Activated T-cell treated with anti-CD3 and anti-CD28 coated beads for 4 hours (primary cell): ENCODE measurements around the gene PRAMEF1.
"Not testable (repeated sequence)": the region's sequence is repeated elsewhere in the genome, so short reads cannot be mapped to it uniquely, and the experiment has no call there.

Source experiments
- DNase-seq: peaks from one replicate; pipeline ENCODE4 v3.0.0-alpha.2; 2020

Gene PRAMEF1, protein sequence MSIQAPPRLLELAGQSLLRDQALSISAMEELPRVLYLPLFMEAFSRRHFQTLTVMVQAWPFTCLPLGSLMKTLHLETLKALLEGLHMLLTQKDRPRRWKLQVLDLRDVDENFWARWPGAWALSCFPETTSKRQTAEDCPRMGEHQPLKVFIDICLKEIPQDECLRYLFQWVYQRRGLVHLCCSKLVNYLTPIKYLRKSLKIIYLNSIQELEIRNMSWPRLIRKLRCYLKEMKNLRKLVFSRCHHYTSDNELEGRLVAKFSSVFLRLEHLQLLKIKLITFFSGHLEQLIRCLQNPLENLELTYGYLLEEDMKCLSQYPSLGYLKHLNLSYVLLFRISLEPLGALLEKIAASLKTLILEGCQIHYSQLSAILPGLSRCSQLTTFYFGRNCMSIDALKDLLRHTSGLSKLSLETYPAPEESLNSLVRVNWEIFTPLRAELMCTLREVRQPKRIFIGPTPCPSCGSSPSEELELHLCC

DNA sequence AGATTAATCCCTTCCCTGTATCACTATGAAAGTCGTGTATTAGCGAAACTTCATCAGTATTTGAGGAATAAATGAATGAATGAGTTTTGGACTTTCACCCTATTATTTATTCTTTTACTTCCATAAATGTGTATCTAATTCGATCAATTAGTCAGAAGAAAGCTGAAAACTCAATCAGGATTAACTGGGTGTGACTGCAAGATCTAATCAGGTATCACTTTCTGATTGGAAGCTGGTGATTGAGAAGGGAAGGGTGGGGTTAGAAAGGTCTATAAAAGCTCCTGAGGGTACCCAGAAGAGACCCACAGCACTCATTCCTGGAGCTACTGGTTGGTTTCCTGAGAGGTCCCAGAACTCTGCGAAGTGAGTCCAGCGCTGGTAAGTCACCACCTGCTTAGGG lies at the start of gene PRAMEF1:
PRAMEF1 (plus strand) TSS at position 301 of the 400 bp plus-strand sequence. CDS start 1,831 bp downstream, outside the sequence.
- not testable (repeated sequence) for DNase-seq

DNA sequence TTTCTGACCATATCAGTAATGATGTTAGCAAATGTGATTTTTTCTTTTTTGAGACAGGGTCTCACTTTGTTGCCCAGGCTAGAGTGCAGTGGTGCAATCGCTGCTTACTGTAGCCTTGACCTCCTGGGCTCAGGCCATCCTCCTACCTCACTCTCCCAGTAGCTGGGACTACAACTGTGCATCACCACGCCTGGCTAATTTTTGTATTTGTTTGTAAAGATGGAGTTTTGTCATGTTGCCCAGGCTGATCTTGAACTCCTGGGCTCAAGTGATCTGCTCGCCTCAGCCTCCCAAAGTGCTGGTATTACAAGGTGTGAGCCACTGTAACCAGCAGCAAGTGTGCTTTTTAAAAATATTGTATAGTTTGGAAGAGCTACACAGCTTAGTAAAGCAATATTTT lies 49.3 kb upstream of the PRAMEF1 start:
- DNase-seq: no peak

DNA sequence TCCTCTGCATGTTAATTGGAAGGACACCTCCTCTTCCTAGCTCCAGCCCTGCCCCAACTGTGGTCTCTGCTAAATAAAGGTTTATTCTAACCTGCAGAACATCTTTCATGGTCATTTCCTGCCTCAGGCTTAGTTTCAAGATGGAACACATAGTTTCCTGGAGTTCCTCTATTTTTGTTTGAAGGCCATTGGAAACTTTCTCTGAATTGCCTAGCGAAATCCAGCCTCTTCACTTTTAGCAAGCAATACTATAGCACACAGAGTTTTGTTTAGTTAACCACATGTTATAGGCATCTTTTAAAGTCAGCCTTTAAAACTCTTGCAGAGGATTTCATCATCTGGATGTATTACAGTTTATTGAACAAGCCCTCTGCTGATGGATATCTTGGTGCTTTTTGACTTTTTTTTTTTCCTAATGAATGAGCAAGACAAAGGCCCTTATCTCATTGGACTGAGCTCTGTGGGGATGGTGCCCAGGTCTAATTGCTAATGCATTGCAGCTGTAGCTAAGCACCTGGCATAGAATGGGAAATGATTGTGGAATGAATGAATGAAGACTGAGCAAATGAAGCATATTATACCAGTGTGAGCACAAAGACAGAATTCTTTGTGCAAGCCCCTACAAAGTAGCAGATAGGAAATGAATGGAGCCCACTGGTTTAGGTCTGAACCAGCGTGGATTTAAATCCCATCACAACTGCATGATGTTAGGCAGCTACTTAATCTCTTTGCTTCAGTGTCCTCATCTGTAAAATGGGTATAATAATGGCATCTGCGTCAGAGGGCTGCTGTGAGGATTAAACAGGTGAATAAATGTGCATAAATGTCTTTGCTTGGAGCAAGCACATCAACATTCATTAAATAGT lies 45.8 kb upstream of the PRAMEF1 start:
- no peak for DNase-seq

DNA sequence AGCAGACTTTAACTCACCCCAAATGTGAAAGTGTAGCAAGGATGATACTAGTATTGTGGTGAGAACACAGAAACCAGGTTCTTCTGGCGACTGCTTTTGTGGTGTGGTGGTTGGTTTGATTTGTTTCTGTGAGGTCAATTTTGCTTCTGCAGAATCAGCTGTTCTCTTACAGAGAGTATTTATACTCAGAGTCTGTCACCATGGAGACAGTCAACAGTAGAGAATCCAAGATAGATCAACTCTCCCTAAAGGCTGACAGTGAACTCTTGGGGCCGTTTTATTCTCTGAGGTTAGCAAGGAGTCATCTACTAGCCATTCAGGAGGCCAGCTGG lies 45.2 kb upstream of the PRAMEF1 start, which contains the start of gene CFAP107:
CFAP107 (plus strand) TSS at position 209 of the 332 bp plus-strand sequence. CDS start 231 bp downstream, outside the sequence.
- DNase-seq: no peak

DNA sequence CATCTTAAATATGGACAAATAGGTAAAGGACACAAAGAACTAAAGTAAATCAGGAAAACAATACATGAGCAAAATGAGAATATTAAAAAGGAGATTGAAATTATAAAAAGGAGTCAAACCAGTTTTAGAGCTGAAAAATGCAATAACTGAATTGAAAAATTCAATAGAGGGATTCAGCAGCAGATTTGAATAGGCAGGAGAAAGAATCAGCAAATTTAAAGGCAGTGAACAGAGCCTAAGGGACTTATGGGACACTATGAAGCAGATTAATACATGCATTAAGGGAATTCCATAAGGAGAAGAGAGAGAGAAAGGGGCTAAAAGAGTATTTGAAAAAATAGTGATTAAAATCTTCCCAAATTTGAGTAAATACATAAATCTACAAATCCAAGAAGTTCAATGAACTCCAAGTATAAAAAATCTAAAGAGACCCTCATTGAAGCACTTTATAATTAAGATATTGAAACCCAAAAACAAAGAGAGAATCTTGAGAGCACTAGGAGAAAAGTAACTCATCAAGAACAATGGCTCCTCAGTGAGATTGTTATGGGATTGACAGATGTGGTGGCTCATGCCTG lies 42.3 kb upstream of the PRAMEF1 start:
- DNase-seq: no peak

DNA sequence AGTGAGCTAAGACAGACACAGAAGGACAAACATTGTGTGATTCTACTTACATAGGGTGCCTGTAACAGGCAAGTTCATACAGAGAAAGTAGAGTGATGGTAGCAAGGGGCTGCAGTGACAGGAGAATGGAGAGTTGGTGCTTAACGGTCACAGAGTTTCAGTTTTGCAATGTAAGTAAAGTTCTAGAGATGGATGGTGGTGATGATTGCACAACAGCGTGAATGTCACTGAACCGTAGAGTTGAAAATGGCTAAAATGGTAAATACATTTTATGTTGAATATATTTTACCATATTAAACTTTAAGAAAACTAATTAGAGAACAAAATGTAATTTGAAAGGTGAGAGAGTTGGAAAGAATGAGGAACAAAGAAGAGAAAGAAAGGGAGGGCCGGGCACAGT lies 36.5 kb upstream of the PRAMEF1 start:
- DNase-seq: no peak

DNA sequence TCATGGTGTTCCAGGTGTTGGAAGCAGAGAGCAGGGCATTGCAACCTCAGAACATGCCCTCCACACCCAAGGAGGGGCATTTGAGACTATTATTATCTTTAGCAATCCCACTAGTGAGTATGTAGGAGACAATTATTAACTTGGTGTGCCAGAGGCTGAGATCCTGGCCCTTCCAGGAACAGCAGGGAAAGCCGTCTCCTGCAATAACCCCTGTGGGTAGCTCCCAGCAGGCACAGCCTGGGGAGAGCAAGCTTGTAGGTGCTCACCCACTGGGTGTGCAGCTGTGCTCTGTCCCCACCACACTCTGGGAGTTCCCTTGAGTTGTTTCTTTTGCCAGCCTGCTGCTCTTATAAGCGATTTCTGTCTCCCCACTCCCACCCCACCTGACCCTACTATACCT lies 34.9 kb upstream of the PRAMEF1 start:
- no peak for DNase-seq

DNA sequence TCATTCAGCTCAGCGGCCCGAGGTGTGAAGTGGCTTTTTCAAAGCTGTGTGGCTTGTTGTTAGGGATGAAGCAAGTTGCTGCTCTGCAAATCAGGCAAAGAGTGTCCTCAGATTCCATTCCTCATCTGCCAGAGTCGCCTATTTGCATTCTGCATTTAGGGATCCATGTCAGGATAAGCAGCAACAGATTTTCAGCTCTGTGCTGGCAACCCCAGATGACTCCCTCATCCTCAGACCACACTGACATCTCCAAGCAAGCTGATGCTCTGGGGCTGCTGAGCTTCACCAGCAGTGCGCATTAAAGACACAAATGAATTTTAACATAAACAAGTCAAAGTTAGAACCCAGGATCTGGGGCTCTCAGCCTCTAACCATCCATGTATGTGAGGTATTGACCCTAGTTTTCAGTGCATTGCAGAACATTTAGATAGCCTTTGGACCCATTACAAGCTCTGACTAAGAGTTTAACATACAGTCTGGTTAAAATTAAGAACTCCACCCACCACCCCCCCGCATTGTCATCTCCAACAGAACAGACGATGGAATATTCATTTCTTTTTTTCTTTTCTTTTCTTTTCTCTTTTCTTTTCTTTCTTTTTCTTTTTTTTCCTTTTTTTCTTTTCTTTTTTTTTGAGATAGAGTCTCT lies 34.3 kb upstream of the PRAMEF1 start:
- DNase-seq: no peak

DNA sequence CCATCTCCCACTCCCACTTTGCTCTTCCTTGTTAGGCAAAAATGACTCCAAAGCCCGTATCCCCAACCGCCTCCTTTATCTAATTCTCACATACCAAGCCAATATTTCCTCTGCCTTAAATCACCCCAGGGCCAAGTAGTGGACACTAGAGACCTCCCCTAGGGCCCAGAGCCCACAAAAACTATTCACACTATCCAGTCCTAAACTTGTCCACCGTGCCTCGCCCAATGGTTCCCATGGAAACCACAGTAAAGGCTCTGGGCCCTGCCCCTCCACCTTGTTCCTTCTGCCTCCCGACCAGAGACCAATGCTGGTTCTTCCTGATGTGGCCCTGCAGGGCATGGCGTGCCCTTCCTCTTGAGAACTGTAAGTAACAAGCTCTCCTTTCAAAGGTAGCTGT lies 33.4 kb upstream of the PRAMEF1 start:
- DNase-seq: no peak

DNA sequence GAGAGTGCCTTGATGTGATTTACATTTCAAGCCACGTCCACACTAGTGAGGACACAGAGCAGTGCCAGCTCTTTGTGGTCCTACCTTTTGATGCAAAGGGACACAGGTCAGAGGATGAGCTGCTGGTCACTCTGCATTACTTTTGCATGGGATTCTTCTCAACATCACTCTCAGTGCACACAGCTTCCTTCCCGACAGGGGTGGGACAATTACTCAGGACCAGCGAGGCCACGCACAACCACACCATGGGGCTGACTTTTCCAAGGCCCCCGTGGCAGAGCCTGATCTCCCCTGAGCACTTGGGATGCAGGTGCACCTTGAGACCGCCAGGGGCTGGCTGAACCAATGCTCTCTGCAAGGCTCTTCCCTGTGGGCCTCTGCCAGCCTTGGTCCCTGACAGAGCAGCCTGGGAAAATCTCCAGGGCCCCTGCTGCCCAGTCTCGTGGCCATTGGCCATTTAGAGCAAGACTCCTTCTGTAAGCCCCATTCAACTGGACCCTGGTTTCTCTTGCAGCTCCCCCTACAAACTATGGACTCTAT lies 30.9 kb upstream of the PRAMEF1 start:
- DNase-seq: no peak

DNA sequence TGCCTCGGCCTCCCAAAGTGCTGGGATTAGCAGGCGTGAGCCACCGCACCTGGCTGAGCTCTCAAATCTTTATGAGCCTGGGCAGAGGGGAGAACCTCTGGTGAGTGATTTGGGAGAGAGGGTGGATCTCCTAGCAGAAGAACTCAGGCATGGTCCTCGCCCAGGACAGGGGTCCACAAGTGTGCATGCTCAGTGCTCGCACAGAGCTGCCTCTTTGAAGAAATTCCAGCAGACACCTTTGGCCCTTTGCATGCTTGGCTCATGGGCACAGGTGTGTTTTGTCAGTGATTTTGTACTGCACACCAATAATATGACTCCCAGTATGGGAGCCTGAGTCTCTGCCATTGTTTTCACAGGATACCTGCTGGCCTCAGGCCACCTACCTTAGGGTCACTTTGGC lies 29.4 kb upstream of the PRAMEF1 start:
- no peak for DNase-seq

DNA sequence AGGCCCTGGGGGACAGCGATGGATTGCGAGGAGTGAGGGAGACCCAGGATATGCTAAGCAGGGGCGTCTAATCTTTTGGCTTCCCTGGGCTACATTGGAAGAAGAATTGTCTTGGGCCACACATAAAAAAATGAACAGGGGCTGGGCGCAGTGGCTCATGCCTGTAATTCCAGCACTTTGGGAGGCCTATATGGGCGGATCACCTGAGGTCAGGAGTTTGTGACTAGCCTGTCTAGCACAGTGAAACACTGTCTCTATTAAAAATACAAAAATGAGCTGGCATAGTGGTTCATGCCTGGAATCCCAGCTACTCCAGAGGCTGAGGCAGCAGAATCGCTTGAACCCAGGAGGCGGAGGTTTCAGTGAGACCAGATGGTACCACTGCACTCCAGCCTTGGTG lies 28.4 kb upstream of the PRAMEF1 start:
- DNase-seq: no peak

DNA sequence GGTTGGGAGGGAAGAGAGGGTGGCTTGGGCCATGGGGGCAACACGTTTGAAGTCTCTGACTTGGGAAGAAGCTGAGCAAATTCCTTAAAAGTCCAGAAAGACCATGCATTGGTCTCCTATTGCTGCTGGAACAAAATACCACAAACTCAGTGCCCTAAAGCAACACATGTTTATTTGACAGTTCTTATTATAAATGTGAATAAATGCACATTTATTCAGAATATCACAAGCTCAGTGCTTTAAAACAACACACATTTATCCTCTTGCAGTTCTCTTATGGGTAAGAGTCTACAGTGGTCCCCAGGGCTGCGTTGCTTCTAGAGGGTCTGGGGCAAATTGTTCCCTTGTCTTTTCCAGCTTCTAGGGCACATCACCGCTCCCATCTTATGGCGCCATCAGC lies 27.7 kb upstream of the PRAMEF1 start:
- DNase-seq: no peak

DNA sequence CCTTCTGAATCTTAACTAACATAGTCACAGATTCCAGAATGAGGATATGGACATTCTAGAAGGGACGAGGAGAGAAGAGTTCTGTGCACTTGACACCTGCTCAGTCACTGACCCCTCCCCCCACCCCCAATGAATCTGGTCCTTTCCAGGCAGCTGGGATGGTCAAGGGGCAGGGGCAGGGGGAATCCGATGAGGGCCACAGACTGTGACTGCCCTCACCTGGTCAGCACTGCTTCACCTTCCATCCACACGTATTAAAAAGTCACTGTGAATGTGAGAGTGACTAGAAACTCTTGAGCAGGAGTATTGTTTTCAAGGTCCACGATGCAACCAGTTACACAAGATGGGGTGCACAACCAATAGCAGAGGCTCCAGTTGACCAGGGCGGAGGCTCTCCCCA lies 27.2 kb upstream of the PRAMEF1 start:
- DNase-seq: no peak

DNA sequence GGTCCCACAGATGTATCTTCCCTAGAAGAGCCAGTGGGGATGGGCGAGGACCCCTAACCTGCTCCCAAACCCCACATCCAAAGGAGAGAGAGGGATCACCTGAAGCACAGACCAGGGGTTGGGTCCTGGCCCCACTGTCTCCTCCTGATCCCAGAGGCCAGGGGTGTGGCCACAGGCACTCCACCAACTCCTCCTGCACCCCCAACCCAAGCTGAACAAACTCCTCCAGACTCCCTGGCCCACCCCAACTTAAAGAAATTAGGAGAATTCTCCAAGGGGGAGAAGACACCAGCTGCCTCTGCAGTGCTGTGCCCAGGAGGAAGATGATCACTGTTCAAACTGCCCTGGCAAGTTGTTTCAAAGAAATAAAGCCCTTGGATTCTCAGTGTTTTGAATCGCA lies 22.2 kb upstream of the PRAMEF1 start:
- DNase-seq: no peak

DNA sequence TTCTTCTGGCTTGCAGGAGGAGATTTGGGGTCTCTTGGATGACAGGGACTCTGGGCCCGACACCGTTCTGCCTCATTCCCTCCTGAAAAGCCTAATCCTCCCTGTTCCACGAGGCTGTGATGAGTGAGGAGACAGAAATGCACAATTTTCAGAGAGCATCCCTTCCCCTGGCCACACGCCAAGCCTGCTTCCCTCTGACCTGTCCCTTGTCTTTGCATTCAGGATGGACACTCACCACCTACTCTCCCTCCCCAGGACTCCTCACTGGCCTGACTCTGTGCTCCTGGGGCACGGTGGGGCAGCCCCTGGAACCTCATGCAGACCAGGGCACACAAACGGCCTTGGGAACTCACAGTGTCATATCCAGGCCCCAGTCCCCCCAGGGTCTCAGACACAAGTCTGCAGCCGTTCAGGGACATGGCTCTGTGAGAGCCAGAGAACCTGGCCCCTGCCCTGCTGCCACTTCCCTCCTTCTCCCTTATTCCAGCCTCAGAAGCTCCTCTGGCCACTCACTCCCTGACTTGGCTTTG lies 21.2 kb upstream of the PRAMEF1 start:
- DNase-seq: no peak

DNA sequence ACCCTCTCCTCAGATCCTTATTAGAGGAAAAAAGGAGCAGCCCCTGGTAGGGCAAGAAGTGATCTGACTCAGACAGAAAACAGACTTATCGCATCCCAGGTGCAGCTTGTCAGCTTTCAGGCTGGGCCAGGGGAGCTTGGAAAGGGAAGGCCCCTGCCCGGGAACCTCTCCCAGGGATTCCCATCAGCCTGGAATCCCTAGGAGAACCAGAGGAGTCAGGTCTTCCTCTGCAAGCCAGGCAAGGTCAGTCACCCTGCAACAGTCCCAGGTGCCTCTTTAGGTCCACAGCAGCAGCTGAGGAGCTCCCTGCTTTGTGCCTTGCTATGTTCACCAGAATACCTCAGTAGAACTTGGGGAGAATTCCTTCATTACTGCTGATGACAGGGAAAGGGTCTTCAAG lies 20.6 kb upstream of the PRAMEF1 start:
- no peak for DNase-seq

DNA sequence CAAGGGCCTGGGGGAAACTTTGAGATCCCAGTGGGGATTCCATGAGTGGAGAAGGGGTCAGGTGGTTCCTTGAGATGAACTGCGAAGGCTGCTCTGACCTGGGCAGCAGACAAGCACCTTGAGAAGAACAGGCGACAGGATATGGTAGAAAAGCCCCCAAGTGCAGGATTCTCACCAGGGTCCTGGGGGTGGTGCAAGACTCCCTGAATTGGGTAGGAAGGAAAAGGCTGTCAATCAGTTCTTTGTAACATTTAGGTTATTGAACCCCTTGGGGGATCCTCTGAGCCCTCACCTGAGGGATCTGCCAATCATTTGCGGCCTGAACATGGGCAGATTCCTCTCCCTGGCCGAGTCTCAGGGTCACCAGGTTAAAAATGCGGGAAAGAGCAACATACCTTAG lies 20.0 kb upstream of the PRAMEF1 start:
- no peak for DNase-seq

DNA sequence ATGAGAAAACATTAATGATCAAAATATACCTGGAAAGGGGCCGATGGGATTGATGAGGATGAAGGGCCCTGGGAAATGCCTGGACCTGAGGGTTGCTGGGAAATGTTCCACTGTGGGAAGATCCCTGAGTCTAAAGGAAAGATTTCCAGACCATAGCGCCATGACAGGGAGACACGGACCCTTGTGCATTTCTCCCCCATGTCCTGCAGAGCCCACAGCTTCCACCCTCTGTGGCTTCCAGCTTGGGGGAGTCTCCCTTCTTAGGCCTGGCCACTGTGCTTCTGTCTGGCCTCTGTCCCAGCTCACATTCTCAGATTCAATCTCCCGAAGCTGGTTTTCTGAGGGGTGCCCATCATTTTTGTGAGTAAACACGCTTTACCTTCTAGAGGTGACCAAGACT lies 18.7 kb upstream of the PRAMEF1 start:
- DNase-seq: no peak

DNA sequence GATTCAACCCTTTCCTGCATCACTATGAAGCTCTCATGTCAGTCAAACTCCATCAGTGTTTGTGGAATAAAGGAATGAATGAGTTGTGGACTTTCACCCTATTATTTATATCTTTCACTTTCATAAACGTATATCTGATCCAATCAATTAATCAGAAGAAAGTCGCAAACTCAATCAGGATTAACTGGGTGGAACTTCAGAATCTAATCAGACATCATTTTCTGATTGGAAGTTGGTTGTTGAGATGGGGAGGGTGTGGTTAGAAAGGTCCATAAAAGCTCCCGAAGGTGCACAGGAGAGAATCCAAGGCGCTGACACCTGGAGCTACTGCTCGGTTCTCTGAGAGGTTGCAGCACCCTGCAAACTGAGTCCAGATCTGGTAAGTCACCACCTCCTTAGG lies 17.8 kb upstream of the PRAMEF1 start, which contains the start of gene PRAMEF12:
PRAMEF12 (plus strand) TSS at position 301 of the 400 bp plus-strand sequence. CDS start 1,130 bp downstream, outside the sequence.
- no peak for DNase-seq

DNA sequence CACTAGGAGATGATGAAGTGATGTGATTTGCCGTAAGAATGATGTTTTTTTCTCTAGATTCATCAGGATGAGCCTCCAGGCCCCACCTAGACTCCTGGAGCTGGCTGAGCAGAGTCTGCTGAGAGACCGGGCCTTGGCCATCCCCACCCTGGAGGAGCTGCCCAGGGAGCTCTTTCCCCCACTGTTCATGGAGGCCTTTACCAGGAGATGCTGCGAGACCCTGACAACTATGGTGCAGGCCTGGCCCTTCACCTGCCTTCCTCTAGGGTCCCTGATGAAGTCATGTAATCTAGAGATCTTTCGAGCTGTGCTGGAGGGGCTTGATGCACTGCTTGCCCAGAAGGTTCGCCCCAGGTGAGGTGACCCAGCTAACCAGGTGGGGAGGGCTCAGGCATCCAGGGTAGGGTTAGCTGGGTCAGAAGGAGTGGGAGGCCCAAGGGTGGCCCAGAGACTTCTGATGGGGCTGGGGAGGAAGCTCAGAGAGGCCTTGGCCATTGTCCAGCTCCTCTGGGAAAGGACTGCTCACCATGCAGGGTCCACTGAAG lies 16.3 kb upstream of the PRAMEF1 start:
- DNase-seq: no peak

DNA sequence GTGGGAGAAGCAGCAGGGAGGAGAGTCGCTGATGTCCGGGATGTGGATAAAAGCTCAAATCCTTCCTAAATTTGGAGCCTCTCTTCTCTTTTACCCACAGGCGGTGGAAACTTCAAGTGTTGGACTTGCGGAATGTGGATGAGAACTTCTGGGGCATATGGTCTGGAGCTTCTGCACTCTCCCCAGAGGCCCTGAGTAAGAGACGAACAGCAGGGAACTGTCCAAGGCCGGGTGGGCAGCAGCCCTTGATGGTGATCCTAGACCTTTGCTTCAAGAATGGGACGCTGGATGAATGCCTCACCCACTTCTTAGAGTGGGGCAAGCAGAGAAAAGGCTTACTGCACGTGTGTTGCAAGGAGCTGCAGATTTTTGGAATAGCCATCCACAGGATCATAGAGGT lies 15.8 kb upstream of the PRAMEF1 start:
- DNase-seq: no peak
